Activated T-helper 1 cell treated with anti-CD3 and anti-CD28 coated beads, Interleukin-2, amount 50 U/mL, for 16 hours (primary cell): ENCODE results near the gene PIK3R1.

ENCODE experiments used
- DNase-seq, 2 donors: peaks; one replicate each; pipeline ENCODE4 v3.0.0-alpha.2; 2020; ENCODE audit warnings: low read depth in 1 of 2, low spot score in 1 of 2

Gene PIK3R1

GRCh38 chr5:68251386-68251785 is 35.8 kb downstream of the PIK3R1 start:
- peak in 1 of 2 donors; percentile 34 for DNase-seq

DNA sequence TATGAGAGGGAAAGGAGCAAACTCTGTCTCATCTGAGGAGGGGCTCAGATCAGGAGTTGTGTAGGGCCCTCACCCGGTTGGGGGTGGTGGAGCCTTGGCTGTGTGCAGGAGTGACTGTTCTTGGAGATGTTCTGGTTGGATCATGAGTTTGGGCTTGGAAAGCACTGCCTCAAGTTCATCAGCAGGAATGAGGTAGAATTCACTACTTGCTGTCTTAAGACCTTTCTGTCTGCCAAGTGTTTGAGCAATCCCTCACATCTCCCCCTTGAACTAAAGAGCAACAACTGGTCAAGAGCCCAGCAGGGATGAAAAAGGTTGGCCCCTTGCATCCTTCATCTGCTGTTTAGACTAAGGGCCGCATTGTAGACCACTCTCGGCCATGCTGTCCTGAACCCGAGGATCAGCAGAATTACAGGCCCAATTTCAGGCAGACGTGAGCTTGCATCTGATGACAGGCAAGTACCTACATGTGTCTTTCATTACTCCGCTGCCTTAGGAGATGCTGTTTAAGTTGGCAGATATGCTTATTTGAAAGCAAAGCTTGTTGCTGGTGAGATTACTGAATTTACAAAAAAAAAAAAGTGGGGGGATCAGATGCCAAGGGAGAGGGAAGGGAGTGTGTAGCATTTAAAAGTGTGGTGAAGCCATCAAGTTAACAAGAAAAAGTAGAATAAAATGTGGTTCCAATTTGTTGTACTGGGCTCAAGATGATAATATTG is 36.4 kb downstream of the PIK3R1 start:
- DNase-seq = no peak

DNA sequence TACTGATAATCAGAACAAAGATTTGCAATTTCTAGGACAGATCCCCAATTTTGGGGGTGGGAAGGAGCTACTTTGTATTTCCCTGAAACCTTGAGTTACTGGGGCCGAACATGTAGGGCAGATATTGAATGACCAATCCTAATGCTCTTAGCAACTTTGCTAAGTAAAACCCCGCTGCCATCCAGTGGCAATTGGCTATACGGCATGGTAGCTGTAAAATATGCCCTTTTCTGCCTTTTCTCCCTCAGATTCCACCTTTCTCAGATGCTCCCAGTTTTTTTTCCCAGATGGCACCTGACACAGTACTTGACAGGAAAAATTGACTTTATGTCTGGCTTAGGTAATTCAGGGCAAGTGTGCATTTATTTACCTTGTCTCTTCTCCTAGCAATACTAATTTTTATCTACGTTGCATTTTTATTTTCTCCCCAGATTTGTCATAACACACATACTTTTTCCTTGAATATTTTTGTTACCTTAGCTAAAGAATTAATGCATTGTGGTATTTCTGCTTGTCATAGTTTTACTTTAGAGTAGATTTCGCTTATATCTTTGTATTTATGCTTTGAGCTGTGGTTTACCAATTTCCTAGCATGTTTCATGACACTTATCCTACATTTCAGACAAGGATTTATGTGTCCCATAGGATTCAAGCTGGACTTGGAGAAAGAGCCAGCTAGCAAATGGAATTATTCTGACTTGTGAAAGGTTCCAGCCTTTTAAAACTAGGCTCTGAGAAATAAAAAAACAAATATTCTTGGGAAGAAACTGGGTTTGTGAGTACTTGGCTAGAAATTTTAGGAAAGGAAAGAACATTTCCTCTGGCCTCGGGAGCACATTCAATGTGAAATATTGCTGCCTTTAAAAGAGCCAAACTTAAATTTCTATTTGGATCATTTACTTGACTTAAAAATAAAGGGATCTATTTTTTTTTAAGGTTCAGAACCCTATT is 37.4 kb downstream of the PIK3R1 start:
- DNase-seq = no peak

DNA sequence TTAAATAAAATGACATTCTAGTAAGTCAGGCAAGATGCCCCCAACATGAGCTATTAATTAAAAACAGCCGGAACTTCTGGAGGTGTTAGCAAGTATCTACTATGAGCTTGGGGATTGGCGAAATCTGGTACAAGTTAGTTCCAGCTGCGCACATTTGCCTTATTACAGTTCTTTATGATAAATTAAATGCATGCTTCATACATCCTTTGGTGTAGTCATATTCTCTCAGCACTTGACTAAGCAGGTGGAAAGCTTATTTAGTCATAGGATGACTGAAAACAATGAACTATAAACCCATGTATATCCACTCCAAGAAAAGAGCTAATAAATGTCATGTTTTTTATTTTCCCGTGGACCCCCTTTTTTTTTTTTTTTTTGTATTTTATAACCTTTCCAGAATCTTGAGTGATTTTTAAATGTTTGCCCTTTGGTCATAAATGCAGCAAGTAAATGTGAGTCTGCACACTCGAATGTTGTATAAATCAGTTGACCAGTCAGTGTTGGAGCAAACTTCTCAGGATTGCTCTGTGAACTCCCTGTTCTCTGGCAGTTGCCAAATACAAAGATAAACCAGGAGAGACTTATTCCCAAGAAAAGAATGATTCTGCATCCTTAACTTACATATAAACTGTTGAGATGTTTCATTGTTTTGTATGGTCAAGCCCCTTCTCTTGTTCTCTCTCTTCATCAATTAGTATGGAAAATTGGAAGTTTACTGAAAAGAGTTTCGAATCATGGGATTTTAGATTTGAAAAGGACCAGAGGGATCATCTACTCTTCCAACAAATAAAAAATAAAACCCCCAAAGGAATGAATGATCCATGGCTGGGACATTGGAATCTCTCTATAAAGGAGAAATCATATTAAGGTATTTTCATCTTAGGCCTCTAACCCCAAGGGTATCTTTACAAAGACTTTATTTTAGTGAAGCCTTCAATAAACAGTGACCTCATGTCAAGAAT is 38.3 kb downstream of the PIK3R1 start:
- no peak for DNase-seq

GRCh38 chr5:68254810-68255209 is 39.3 kb downstream of the PIK3R1 start:
- DNase-seq = no peak

- no peak for DNase-seq
Measured at GRCh38 chr5:68255305-68256120, 40.0 kb downstream of the PIK3R1 start.

GRCh38 chr5:68257210-68257609 is 41.7 kb downstream of the PIK3R1 start:
- no peak for DNase-seq

DNA sequence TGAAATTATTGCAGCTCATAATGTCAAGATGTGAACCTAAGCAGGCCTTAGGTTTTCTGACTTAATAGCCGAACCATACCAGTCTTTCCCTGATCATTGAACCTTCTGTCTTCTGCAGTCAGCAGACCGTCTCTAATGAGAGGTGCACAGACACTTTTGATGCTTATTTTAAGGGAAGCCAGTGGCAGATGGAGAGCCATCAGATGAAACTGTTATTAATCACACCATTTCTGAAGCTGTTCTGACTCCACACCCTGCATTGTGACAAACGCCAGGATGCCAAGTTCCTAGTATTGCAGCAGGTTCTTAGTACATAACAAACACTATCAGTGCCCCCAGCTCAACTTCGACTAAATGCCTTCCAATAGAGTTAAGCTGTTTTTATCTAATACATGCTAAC is 43.0 kb downstream of the PIK3R1 start:
- DNase-seq = no peak

- DNase-seq = no peak
Measured at GRCh38 chr5:68259700-68260099, 44.1 kb downstream of the PIK3R1 start.

- DNase-seq = no peak
Measured at GRCh38 chr5:68260467-68260866, 44.9 kb downstream of the PIK3R1 start.

DNA sequence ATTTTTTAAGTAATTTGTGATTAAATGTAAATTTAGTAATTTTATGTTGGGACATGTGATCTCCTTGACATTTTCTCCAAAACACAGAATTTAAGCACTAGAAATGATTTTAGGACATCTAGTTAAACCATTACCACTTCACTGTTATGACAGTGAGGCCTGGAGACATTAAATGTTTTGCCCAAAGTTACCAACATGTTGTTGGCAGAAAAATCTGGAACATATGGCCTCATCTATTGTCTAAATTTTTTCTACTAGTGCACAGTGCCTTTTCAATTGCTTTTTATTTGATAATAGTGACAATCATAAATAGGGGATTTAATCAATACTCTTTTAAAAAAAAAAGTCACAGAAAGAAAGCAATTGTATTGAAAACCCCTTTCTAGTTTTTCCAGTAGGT is 45.6 kb downstream of the PIK3R1 start:
- DNase-seq = no peak

- DNase-seq = no peak
Measured at GRCh38 chr5:68261569-68262065, 46.1 kb downstream of the PIK3R1 start.

GRCh38 chr5:68264024-68264956 is 48.7 kb downstream of the PIK3R1 start:
- no peak for DNase-seq

- DNase-seq = no peak
Measured at GRCh38 chr5:68265347-68265746, 49.8 kb downstream of the PIK3R1 start.

GRCh38 chr5:68265822-68266395 is 50.4 kb downstream of the PIK3R1 start:
- no peak for DNase-seq

DNA sequence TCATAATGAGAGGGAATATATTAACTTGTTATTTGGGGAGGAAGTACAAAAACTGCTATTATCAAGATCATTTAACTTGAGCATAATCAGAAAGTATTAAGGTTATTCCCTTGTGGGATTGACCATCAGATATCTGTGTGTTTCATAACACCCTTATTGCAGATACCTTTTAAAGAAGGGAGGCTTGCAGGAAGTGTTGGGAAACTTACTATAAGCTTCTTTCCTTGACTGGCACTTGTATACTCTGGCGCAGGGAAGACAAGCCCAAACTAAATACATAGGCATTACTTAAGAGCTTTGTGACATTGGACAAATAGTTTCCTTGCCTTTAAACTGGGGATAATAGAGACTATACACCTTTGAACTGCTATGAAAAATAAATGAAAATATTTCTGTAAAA is 50.9 kb downstream of the PIK3R1 start:
- DNase-seq = no peak

GRCh38 chr5:68267066-68267465 is 51.5 kb downstream of the PIK3R1 start:
- DNase-seq = no peak

GRCh38 chr5:68268101-68268851 is 52.7 kb downstream of the PIK3R1 start:
- no peak for DNase-seq
